Body of pancreas (tissue), 4 donors: Measurements from ENCODE around the gene MEIS2.

Experiments used
- CTCF ChIP-seq, 7 experiments: fragments of 450-650 bp in 4 of 7; fragments of 200-600 bp in 3 of 7; sonication (generic) in 3 of 7; IDR thresholded peaks; one replicate each; pipeline ENCODE4 v1.5.1; 2016 to 2019; ENCODE audit warnings: antibody characterized with exemption in 7 of 7
- POLR2A ChIP-seq, 3 donors: fragments of 450-650 bp; IDR thresholded peaks; one replicate each; pipeline ENCODE4 v1.6.1; 2016; ENCODE audit warnings: antibody characterized with exemption in 3 of 3, mild to moderate bottlenecking in 2 of 3

- TF ChIP-seq POLR2A (IDR thresholded peaks at IDR 0.05) (no peak), CTCF (IDR thresholded peaks at IDR 0.05) (no peak)
Observed at GRCh38 chr15:37109872-37110572, 9.7 kb upstream of the MEIS2 start.
